WTC11 (cell line): ENCODE data around the gene RNF20. TPM values are rescaled to one million over a fixed set of nuclear protein-coding genes. Genes with fewer than 3 reads are reported as not detected.

ENCODE experiments used
- ATAC-seq: fragments of 200-7000 bp; cut with Tn5 transposase; 2 replicates; pipeline ENCODE4 v1.10.0; 2021; ENCODE audit warnings: mild to moderate bottlenecking, moderate library complexity
- CTCF ChIA-PET: fragments of 300-600 bp; sonication (Branson Sonifier 250); formaldehyde crosslinking; loops from one replicate; lab custom pipeline; 2021; ENCODE audit warnings: antibody characterized with exemption; lab: Charles Lee
- POLR2A ChIA-PET: fragments of 350-600 bp; sonication (Branson Sonifier 250); formaldehyde crosslinking; loops from one replicate; lab custom pipeline; 2021; ENCODE audit warnings: antibody characterized with exemption; lab: Charles Lee
- DNase-seq: peaks from one replicate; pipeline ENCODE4 v3.0.0; 2021; ENCODE audit warnings: low spot score
- H3K27ac Mint-ChIP-seq: 2 replicates; pipeline ENCODE4 v1.8.0; 2021; ENCODE audit warnings: mixed read lengths
- H3K27me3 Mint-ChIP-seq: 2 replicates; pipeline ENCODE4 v1.8.0; 2021; ENCODE audit warnings: low read depth, mild to moderate bottlenecking, moderate library complexity, mixed read lengths
- H3K36me3 Mint-ChIP-seq: 2 replicates; pipeline ENCODE4 v1.8.0; 2021; ENCODE audit warnings: mixed read lengths
- H3K4me1 Mint-ChIP-seq: 2 replicates; pipeline ENCODE4 v1.8.0; 2022; ENCODE audit warnings: mixed read lengths
- H3K4me3 Mint-ChIP-seq: 2 replicates; pipeline ENCODE4 v1.8.0; 2021; ENCODE audit warnings: mild to moderate bottlenecking, moderate library complexity, mixed read lengths
- H3K9me3 Mint-ChIP-seq: 2 replicates; pipeline ENCODE4 v1.8.0; 2021; ENCODE audit warnings: mixed read lengths
- FOXK1 ChIP-seq: sonication (generic); formaldehyde crosslinking; IDR thresholded peaks from 2 replicates; pipeline ENCODE4 v1.8.0; 2022; ENCODE audit warnings: mild to moderate bottlenecking, moderate library complexity, missing genetic modification reagents
- KAT7 ChIP-seq: sonication (generic); formaldehyde crosslinking; IDR thresholded peaks from 2 replicates; pipeline ENCODE4 v1.8.1; 2023; ENCODE audit warnings: missing genetic modification reagents, mild to moderate bottlenecking, borderline replicate concordance
- MYBL2 ChIP-seq: sonication (generic); formaldehyde crosslinking; IDR thresholded peaks from 2 replicates; pipeline ENCODE4 v1.8.1; 2023; ENCODE audit warnings: mild to moderate bottlenecking, moderate library complexity, missing genetic modification reagents
- NFYB ChIP-seq: sonication (generic); formaldehyde crosslinking; conservative IDR thresholded peaks from 2 replicates; pipeline ENCODE4 v1.8.0; 2022; ENCODE audit warnings: low read depth, missing genetic modification reagents
- NR3C1 ChIP-seq: sonication (generic); formaldehyde crosslinking; conservative IDR thresholded peaks from 2 replicates; pipeline ENCODE4 v1.8.1; 2023; ENCODE audit warnings: low read depth, mild to moderate bottlenecking, missing genetic modification reagents
- SOX15 ChIP-seq: fragments of 250-450 bp; sonication (Bioruptor Pico); IDR thresholded peaks from 2 replicates; pipeline ENCODE4 v1.9.0; 2021; ENCODE audit warnings: mild to moderate bottlenecking
- TP53 ChIP-seq: sonication (generic); formaldehyde crosslinking; IDR thresholded peaks from 2 replicates; pipeline ENCODE4 v1.8.1; 2023; ENCODE audit warnings: mild to moderate bottlenecking, missing genetic modification reagents
- ZNF232 ChIP-seq: sonication (generic); formaldehyde crosslinking; IDR thresholded peaks from 2 replicates; pipeline ENCODE4 v1.8.0; 2022; ENCODE audit warnings: mild to moderate bottlenecking, missing genetic modification reagents
- ZNF263 ChIP-seq: sonication (generic); formaldehyde crosslinking; IDR thresholded peaks from 2 replicates; pipeline ENCODE4 v1.8.1; 2022; ENCODE audit warnings: low read depth, mild to moderate bottlenecking, moderate library complexity, missing genetic modification reagents
- ZNF317 ChIP-seq: sonication (generic); formaldehyde crosslinking; IDR thresholded peaks from 2 replicates; pipeline ENCODE4 v1.8.1; 2023; ENCODE audit warnings: low read depth, mild to moderate bottlenecking, moderate library complexity, missing genetic modification reagents, borderline replicate concordance
- ZNF396 ChIP-seq: fragments of 250-450 bp; sonication (Bioruptor Pico); IDR thresholded peaks from 2 replicates; pipeline ENCODE4 v1.8.0; 2021; ENCODE audit warnings: mild to moderate bottlenecking, moderate library complexity, borderline replicate concordance
- total RNA-seq: library from RNA; stranded (reverse); gene quantifications from 3 replicates; pipeline ENCODE4 v1.2.3, GENCODE V29; 2021
- TF ChIP-seq, protein P1 (sequence below): fragments of 250-450 bp; sonication (Bioruptor Pico); IDR thresholded peaks from 2 replicates; pipeline ENCODE4 v1.9.0; 2021; ENCODE audit warnings: mild to moderate bottlenecking
- TF ChIP-seq, protein P2 (sequence below): sonication (generic); formaldehyde crosslinking; IDR thresholded peaks from 2 replicates; pipeline ENCODE4 v1.8.1; 2023; ENCODE audit warnings: mild to moderate bottlenecking, missing genetic modification reagents, borderline replicate concordance
- TF ChIP-seq, protein P3 (sequence below): sonication (generic); formaldehyde crosslinking; IDR thresholded peaks from 2 replicates; pipeline ENCODE4 v1.8.1; 2023; ENCODE audit warnings: mild to moderate bottlenecking, moderate library complexity, missing genetic modification reagents
- TF ChIP-seq, protein P4 (sequence below): sonication (generic); formaldehyde crosslinking; IDR thresholded peaks from 2 replicates; pipeline ENCODE4 v1.8.0; 2022; ENCODE audit warnings: missing genetic modification reagents
- TF ChIP-seq, protein P5 (sequence below): fragments of 250-450 bp; sonication (Bioruptor Pico); conservative IDR thresholded peaks from 2 replicates; pipeline ENCODE4 v1.9.0; 2021; ENCODE audit warnings: mild to moderate bottlenecking

RNF20 gene
- total RNA-seq, 1 experiment from 2014 or later, result 52.6 TPM

DNA sequence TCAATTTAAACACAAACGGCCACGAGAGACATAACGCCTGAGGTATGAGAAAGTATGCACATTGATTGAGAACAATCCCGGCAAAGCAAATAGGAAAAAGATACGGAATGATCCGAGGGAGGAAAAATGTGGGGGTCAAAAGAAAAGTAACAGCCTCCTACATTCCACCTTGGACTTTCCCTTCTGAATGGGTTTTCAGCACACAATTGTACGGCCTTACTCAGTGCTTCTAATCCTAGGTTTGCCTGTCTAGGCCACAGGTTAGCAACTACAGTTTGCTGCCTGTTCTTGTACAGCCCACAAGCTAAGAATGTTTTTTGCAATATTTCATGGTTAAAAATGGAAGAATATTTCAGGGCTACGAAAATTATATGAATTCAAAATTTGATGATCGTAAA is 46.2 kb upstream of the RNF20 start (continued):
- TF ChIP-seq, protein P1, sequence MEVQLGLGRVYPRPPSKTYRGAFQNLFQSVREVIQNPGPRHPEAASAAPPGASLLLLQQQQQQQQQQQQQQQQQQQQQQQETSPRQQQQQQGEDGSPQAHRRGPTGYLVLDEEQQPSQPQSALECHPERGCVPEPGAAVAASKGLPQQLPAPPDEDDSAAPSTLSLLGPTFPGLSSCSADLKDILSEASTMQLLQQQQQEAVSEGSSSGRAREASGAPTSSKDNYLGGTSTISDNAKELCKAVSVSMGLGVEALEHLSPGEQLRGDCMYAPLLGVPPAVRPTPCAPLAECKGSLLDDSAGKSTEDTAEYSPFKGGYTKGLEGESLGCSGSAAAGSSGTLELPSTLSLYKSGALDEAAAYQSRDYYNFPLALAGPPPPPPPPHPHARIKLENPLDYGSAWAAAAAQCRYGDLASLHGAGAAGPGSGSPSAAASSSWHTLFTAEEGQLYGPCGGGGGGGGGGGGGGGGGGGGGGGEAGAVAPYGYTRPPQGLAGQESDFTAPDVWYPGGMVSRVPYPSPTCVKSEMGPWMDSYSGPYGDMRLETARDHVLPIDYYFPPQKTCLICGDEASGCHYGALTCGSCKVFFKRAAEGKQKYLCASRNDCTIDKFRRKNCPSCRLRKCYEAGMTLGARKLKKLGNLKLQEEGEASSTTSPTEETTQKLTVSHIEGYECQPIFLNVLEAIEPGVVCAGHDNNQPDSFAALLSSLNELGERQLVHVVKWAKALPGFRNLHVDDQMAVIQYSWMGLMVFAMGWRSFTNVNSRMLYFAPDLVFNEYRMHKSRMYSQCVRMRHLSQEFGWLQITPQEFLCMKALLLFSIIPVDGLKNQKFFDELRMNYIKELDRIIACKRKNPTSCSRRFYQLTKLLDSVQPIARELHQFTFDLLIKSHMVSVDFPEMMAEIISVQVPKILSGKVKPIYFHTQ (CRISPR knock-in tag), result no peak
- TF ChIP-seq FOXK1 (CRISPR knock-in tag), result no peak
- TF ChIP-seq MYBL2 (CRISPR knock-in tag), result no peak
- no peak for TF ChIP-seq SOX15 (CRISPR knock-in tag)
- TF ChIP-seq ZNF317 (CRISPR knock-in tag), result no peak
- TF ChIP-seq ZNF232, result no peak
- no peak for TF ChIP-seq KAT7 (CRISPR knock-in tag)

DNA sequence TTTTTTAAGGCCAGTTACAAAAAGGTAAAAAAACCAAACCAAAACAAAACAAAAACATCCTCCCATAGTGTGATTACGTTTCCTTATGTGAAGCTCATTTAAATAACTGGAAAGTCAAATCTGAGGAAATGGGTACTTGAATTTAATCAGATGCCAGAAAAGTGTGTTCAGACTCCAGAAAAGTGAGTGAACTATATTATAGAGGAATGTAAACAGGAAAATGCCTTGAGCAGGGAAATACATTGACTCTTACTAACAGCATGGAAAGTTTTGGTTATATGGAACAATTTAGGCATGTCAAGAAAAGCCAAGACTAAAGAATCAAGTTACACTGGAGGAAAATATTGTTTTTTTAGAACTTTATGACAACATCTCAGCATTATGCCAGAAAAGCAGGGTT is 37.8 kb upstream of the RNF20 start:
- peak overlapping the region; percentile 51 for H3K27ac Mint-ChIP-seq
- H3K36me3 Mint-ChIP-seq, result no peaks in the 10 kb centered on the region
- ChIA-PET POLR2A (no interaction called here), CTCF (interaction anchor here (1.0 kb wide), 1 partner anchor 37 kb away, joined by 3 read pairs; no protein-coding TSS in a partner anchor)
- H3K9me3 Mint-ChIP-seq, result peaks cover 5% of the 10 kb centered on the region; the same call in 1 of the 2 replicates
- DNase-seq, result no peak
- no peak for TF ChIP-seq NFYB (CRISPR knock-in tag)
- TF ChIP-seq ZNF263 (CRISPR knock-in tag), result no peak
- H3K4me1 Mint-ChIP-seq, result peaks cover 5% of the 10 kb centered on the region
- no peak for ATAC-seq
- H3K4me3 Mint-ChIP-seq, result no peak overlapping the region
- no peaks in the 10 kb centered on the region for H3K27me3 Mint-ChIP-seq

DNA sequence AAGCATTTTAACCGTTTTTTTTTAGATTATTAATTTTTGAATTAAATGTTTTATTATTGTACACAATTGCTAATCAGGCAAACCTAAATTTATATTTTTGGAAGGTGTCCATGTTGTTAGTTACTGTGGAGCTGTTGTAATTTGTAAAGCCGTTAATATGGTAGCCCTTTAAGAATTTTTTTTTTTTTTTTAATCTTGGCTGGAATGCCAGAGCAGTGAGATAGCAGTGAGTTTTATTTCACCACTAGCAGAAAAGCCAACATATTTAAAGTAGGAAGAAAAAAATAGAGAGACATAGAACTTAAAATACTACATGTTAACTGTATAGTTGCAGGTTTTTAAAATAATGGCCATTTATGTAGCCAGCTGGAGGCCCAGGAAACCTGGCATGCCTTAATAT is 35.3 kb upstream of the RNF20 start:
- no peak for DNase-seq
- no peaks in the 10 kb centered on the region for H3K27me3 Mint-ChIP-seq
- no peak overlapping the region for H3K4me3 Mint-ChIP-seq
- H3K4me1 Mint-ChIP-seq, result peaks cover 5% of the 10 kb centered on the region
- CTCF ChIA-PET, result interaction anchor here (2.0 kb wide), 1 partner anchor 11 kb away, joined by 4 read pairs; a partner anchor contains a TSS
- ATAC-seq, result no peak
- no peak overlapping the region for H3K27ac Mint-ChIP-seq
- H3K9me3 Mint-ChIP-seq, result no peaks in the 10 kb centered on the region
- no peak for TF ChIP-seq MYBL2 (CRISPR knock-in tag)
- TF ChIP-seq, protein P2, sequence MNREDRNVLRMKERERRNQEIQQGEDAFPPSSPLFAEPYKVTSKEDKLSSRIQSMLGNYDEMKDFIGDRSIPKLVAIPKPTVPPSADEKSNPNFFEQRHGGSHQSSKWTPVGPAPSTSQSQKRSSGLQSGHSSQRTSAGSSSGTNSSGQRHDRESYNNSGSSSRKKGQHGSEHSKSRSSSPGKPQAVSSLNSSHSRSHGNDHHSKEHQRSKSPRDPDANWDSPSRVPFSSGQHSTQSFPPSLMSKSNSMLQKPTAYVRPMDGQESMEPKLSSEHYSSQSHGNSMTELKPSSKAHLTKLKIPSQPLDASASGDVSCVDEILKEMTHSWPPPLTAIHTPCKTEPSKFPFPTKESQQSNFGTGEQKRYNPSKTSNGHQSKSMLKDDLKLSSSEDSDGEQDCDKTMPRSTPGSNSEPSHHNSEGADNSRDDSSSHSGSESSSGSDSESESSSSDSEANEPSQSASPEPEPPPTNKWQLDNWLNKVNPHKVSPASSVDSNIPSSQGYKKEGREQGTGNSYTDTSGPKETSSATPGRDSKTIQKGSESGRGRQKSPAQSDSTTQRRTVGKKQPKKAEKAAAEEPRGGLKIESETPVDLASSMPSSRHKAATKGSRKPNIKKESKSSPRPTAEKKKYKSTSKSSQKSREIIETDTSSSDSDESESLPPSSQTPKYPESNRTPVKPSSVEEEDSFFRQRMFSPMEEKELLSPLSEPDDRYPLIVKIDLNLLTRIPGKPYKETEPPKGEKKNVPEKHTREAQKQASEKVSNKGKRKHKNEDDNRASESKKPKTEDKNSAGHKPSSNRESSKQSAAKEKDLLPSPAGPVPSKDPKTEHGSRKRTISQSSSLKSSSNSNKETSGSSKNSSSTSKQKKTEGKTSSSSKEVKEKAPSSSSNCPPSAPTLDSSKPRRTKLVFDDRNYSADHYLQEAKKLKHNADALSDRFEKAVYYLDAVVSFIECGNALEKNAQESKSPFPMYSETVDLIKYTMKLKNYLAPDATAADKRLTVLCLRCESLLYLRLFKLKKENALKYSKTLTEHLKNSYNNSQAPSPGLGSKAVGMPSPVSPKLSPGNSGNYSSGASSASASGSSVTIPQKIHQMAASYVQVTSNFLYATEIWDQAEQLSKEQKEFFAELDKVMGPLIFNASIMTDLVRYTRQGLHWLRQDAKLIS (CRISPR knock-in tag), result no peak
- no peaks in the 10 kb centered on the region for H3K36me3 Mint-ChIP-seq
- POLR2A ChIA-PET, result no interaction called here

DNA sequence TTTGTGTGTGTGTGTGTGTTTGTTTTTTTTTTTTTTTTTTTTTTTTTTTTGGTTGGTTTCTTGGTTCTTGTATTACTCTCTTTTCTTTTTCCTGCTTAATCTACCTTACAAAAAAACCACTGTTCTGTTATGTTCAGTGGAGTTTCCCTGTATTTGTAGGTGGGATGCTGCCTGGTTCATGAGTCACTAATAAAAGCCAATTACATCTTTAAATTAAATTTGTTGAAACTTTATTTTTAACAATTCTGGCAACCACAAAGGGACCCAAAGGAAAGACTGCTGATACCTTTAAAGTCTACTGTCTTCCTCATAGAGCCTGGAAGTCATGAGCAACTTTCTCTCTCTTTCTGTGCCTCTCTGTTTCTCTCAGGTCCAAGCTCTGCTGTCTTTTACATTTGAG is 29.5 kb upstream of the RNF20 start:
- ATAC-seq, result no peak
- TF ChIP-seq TP53 (CRISPR knock-in tag) (no peak), ZNF396 (CRISPR knock-in tag) (no peak), NR3C1 (CRISPR knock-in tag) (no peak)
- TF ChIP-seq, protein P3, sequence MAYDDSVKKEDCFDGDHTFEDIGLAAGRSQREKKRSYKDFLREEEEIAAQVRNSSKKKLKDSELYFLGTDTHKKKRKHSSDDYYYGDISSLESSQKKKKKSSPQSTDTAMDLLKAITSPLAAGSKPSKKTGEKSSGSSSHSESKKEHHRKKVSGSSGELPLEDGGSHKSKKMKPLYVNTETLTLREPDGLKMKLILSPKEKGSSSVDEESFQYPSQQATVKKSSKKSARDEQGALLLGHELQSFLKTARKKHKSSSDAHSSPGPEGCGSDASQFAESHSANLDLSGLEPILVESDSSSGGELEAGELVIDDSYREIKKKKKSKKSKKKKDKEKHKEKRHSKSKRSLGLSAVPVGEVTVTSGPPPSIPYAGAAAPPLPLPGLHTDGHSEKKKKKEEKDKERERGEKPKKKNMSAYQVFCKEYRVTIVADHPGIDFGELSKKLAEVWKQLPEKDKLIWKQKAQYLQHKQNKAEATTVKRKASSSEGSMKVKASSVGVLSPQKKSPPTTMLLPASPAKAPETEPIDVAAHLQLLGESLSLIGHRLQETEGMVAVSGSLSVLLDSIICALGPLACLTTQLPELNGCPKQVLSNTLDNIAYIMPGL (CRISPR knock-in tag), result no peak
- TF ChIP-seq, protein P4, sequence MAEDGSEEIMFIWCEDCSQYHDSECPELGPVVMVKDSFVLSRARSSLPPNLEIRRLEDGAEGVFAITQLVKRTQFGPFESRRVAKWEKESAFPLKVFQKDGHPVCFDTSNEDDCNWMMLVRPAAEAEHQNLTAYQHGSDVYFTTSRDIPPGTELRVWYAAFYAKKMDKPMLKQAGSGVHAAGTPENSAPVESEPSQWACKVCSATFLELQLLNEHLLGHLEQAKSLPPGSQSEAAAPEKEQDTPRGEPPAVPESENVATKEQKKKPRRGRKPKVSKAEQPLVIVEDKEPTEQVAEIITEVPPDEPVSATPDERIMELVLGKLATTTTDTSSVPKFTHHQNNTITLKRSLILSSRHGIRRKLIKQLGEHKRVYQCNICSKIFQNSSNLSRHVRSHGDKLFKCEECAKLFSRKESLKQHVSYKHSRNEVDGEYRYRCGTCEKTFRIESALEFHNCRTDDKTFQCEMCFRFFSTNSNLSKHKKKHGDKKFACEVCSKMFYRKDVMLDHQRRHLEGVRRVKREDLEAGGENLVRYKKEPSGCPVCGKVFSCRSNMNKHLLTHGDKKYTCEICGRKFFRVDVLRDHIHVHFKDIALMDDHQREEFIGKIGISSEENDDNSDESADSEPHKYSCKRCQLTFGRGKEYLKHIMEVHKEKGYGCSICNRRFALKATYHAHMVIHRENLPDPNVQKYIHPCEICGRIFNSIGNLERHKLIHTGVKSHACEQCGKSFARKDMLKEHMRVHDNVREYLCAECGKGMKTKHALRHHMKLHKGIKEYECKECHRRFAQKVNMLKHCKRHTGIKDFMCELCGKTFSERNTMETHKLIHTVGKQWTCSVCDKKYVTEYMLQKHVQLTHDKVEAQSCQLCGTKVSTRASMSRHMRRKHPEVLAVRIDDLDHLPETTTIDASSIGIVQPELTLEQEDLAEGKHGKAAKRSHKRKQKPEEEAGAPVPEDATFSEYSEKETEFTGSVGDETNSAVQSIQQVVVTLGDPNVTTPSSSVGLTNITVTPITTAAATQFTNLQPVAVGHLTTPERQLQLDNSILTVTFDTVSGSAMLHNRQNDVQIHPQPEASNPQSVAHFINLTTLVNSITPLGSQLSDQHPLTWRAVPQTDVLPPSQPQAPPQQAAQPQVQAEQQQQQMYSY (CRISPR knock-in tag), result no peak
- TF ChIP-seq, protein P5, sequence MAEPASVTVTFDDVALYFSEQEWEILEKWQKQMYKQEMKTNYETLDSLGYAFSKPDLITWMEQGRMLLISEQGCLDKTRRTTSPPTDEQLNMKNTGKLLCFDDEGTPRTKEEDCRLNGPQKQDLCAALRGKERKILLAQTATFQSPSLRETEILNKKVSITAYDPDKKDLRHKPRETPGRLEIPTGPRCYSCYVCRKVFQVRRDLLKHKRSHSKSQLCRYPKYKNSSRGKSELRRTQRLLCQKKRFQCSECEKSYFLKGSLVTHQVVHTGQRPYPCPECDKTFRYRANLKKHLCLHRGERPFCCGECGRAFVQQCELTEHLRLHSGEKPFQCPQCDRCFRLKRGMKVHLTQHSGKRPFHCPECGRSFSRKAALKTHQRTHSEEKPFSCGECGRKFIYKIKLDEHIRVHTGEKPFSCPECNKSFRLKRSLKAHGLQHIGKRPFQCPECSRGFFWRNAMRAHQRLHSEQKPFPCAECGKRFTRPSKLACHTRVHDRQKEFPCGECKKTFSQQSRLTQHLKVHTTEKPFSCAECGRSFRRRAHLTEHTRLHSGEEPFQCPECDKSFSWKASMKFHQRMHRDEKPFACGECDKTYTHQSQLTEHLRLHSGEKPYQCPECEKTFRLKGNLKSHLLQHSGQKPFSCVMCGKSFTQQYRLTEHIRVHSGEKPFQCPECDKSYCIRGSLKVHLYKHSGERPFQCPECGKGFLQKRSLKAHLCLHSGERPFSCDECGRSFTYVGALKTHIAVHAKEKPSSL, result no peak

More for the DNA sequence above, 29.5 kb upstream of the RNF20 start:
- Mint-ChIP-seq H3K4me1 (no peaks in the 10 kb centered on the region), H3K9me3 (no peaks in the 10 kb centered on the region), H3K27me3 (no peaks in the 10 kb centered on the region), H3K4me3 (no peak overlapping the region), H3K27ac (no peak overlapping the region), H3K36me3 (no peaks in the 10 kb centered on the region)
- POLR2A ChIA-PET, result no interaction called here
- CTCF ChIA-PET, result no interaction called here
- no peak for DNase-seq
